ENCODE results near the gene MRTO4. TPM values are rescaled to one million over a fixed set of nuclear protein-coding genes. Genes with fewer than 3 reads are reported as not detected.

Gene MRTO4
- total RNA-seq, 1 experiment from 2014 or later: 145 TPM

DNA sequence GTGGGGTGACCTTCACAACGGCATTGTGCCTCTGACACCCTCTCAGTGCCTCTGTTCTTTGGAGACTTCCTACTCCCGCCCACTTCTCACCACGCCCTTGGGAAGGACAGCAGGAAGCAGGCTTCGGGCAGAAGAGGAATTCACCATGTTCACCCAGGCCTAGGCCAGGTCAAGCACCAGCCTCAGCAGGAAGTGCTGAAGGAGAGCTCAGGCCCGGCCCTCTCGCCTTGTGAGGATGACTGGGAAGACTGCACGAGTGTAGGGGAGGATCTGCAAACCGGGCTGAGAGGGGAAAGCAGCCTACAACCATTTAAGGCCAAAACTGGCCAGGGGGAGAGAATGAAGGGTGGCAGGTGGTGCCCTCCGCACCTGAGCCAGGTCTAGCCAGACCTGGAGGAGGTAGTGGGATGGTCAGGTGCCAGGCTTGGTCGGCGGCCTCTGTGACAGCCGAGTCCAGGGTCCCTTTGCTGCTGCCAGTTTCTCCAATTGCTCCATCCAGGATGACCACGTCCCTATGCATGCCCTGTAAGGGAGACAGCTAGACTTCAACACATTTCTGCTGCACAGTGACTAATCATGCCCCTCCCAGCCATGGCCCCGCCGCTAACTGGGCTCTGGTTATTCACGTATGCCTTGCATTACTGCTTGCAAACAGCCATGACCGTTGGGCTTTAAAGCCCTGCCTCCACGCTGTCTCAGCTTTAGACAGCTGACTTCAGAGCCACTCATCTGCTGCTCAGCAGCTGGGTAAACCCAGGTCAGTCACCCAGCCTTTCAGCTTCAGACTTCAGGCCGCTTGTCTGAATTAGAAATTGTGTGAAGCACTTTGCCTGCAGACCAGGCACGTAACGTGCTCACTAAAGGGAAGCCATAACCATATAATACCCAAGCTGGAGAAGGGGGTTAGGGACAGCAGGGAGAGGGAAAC, 8.9 kb downstream of the MRTO4 start:
- no peak overlapping the region for H3K27ac ChIP-seq (ENCODE audit: low read depth, low read length, poor library complexity, severe bottlenecking)
- TF ChIP-seq EZH2 (IDR thresholded peaks at IDR 0.05; ENCODE audit: borderline replicate concordance, low read depth, low read length, poor library complexity, severe bottlenecking): no peak
- TF ChIP-seq, protein P1, sequence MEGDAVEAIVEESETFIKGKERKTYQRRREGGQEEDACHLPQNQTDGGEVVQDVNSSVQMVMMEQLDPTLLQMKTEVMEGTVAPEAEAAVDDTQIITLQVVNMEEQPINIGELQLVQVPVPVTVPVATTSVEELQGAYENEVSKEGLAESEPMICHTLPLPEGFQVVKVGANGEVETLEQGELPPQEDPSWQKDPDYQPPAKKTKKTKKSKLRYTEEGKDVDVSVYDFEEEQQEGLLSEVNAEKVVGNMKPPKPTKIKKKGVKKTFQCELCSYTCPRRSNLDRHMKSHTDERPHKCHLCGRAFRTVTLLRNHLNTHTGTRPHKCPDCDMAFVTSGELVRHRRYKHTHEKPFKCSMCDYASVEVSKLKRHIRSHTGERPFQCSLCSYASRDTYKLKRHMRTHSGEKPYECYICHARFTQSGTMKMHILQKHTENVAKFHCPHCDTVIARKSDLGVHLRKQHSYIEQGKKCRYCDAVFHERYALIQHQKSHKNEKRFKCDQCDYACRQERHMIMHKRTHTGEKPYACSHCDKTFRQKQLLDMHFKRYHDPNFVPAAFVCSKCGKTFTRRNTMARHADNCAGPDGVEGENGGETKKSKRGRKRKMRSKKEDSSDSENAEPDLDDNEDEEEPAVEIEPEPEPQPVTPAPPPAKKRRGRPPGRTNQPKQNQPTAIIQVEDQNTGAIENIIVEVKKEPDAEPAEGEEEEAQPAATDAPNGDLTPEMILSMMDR (conservative IDR thresholded peaks at IDR 0.05; ENCODE audit: low read depth, low read length): no peak
- POLR2A ChIA-PET (ENCODE audit: low non-redundant PET): no interaction called here
- CTCF ChIA-PET: no interaction called here
- H3K9me3 ChIP-seq (ENCODE audit: low read depth, low read length, poor library complexity, severe bottlenecking): no peaks in the 10 kb centered on the region
- H3K4me1 ChIP-seq (ENCODE audit: insufficient read depth, low read length, poor library complexity, severe bottlenecking): no peaks in the 10 kb centered on the region
- DNase-seq (ENCODE audit: low spot score): no peak
- intact Hi-C loops (cut with micrococcal nuclease; ENCODE audit: unreplicated experiment): no loop called here
- H3K27me3 ChIP-seq (replicated peaks; ENCODE audit: insufficient read depth, low read depth, low read length, poor library complexity): no peaks in the 10 kb centered on the region
- BruUV-seq (replicated peaks): no TSS peak
- peaks cover 53% of the 10 kb centered on the region for H3K36me3 ChIP-seq (ENCODE audit: insufficient read depth, low read length, poor library complexity, severe bottlenecking)
- H3K4me3 ChIP-seq (ENCODE audit: low read depth, low read length, poor library complexity, severe bottlenecking): no peak overlapping the region

DNA sequence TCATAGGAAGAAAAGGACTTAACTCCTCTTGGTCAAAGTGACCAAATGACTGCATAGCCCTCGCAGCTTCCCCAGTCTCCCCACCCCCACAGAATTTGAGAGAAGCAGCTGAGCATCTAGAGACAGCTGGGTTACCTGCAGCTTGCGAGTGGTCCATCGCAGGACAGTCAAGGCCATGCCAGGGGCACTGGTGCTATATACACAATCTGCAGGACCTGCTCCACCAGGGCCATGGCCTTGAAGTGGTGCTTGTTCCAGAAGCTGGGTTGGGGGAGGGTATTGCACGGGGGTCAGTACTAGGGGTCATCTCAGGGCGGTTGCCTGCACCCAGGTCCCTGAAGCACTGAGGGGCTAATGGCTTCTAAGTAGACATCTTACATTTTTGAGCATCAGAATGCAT, 10.4 kb downstream of the MRTO4 start:
- POLR2A ChIA-PET (ENCODE audit: low non-redundant PET): no interaction called here
- no peak for DNase-seq (ENCODE audit: low spot score)

DNA sequence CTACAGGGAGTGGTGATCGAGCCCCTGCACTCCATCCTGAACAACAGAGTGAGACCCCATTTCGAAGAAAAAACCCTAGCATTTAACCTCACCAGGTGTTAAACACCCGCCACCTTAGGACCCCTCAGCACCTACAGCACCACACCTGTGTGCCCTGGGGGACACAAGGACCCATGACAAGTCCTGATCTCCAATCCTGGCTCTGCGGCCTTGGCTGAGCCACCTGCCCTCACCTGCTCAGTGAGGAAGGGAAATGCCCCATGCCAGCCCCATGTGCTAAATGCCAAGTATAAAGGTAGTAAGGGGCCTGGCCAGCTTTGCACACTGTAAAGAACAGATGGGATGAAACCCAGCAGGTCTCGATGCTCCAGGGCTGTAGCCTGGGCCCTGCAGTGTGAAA, 11.1 kb downstream of the MRTO4 start:
- H3K4me1 ChIP-seq (ENCODE audit: insufficient read depth, low read length, poor library complexity, severe bottlenecking): no peaks in the 10 kb centered on the region
- no peak overlapping the region for H3K27ac ChIP-seq (ENCODE audit: low read depth, low read length, poor library complexity, severe bottlenecking)
- ChIA-PET CTCF (no interaction called here), POLR2A (ENCODE audit: low non-redundant PET) (no interaction called here)
- H3K4me3 ChIP-seq (ENCODE audit: low read depth, low read length, poor library complexity, severe bottlenecking): no peak overlapping the region
- no TSS peak for BruUV-seq (replicated peaks)
- TF ChIP-seq EZH2 (IDR thresholded peaks at IDR 0.05; ENCODE audit: borderline replicate concordance, low read depth, low read length, poor library complexity, severe bottlenecking): no peak
- TF ChIP-seq, protein P1 (conservative IDR thresholded peaks at IDR 0.05; ENCODE audit: low read depth, low read length): no peak
- peaks cover 30% of the 10 kb centered on the region for H3K36me3 ChIP-seq (ENCODE audit: insufficient read depth, low read length, poor library complexity, severe bottlenecking)
- no peaks in the 10 kb centered on the region for H3K27me3 ChIP-seq (replicated peaks; ENCODE audit: insufficient read depth, low read depth, low read length, poor library complexity)
- intact Hi-C loops (cut with micrococcal nuclease; ENCODE audit: unreplicated experiment): no loop called here
- H3K9me3 ChIP-seq (ENCODE audit: low read depth, low read length, poor library complexity, severe bottlenecking): no peaks in the 10 kb centered on the region
- DNase-seq (ENCODE audit: low spot score): no peak

More for the DNA sequence above, 10.4 kb downstream of the MRTO4 start:
- Histone ChIP-seq H3K9me3 (ENCODE audit: low read depth, low read length, poor library complexity, severe bottlenecking) (no peaks in the 10 kb centered on the region), H3K27me3 (replicated peaks; ENCODE audit: insufficient read depth, low read depth, low read length, poor library complexity) (no peaks in the 10 kb centered on the region), H3K36me3 (ENCODE audit: insufficient read depth, low read length, poor library complexity, severe bottlenecking) (peaks cover 37% of the 10 kb centered on the region), H3K27ac (ENCODE audit: low read depth, low read length, poor library complexity, severe bottlenecking) (no peak overlapping the region), H3K4me1 (ENCODE audit: insufficient read depth, low read length, poor library complexity, severe bottlenecking) (no peaks in the 10 kb centered on the region), H3K4me3 (ENCODE audit: low read depth, low read length, poor library complexity, severe bottlenecking) (no peak overlapping the region)
- intact Hi-C loops (cut with micrococcal nuclease; ENCODE audit: unreplicated experiment): no loop called here
- CTCF ChIA-PET: no interaction called here
- TF ChIP-seq EZH2 (IDR thresholded peaks at IDR 0.05; ENCODE audit: borderline replicate concordance, low read depth, low read length, poor library complexity, severe bottlenecking): no peak
- no TSS peak for BruUV-seq (replicated peaks)
